ENCODE data around the gene TIMM10B. TPM values are rescaled to one million over a fixed set of nuclear protein-coding genes. Genes with fewer than 3 reads are reported as not detected.
"Not testable (repeated sequence)": the region's sequence is repeated elsewhere in the genome, so short reads cannot be mapped to it uniquely, and the experiment has no call there.

TIMM10B gene
- total RNA-seq, 1 experiment from 2014 or later, result 21.4 TPM

DNA sequence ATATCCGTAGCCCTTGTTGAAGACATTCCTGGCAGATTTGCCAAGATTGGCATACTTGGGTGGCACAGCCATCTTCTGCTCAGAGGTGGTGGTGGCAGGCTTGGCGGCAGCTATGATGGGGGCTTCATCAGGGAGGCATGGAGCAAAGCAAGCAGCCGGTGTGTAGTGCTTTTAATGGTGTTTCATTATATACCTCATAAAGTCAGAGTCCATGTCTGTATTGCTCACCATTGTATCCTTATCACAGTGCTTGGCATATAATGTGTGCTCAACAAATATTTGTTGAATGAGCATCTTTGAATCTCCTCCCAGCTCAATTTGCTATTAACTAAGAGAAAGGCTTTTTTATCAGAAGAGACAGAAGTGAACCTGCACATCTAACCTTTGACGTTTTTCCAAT is 8.0 kb downstream of the TIMM10B start:
- in situ Hi-C loops (cut with HindIII; ENCODE audit: low pct_unique_long_range_greater_than_20kb, low sequenced_read_pairs), result no loop called here

DNA sequence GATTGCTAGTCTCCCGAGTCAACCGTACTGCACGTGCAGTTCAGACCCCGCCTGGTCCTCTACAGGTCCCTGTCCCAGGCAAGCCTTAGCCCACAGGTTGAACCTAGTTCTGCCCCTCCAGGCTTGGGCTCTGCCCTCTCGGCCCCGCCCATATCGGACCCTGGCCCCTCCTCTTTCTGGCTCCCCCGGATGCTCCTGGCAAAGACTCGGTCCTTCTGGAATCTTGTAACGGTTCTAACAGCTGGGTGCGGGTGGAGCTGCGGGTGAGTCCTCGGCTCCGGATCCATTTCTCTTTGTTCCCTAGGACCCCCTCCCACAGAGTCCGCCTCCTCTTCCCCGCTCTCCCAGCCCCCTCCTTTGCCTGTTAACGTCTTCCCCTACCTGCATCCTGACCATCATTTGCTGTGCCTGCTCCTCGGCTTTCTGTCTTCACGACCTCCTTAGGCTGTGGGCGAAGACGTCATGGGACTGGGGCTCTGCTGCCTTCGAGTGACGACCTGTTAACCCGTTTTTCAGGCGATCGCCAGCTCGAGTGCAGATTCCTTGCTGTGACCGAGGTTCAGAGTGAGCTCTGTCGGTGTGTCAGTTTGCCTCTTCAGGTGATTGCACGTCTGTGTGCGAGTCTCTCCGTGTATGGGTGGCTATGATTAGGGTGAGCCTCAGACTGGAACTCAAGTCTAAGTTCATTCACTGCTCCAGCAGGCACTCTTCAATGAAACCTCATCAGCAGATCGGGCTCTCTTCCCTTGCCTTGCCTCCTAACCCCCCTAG is 16.0 kb downstream of the TIMM10B start, which contains the start of gene DNHD1:
Gene DNHD1, plus strand, starts transcription at position 212 of the 771 bp plus-strand sequence. CDS start 936 bp downstream, outside the sequence.
- in situ Hi-C loops (cut with HindIII; ENCODE audit: low pct_unique_long_range_greater_than_20kb, low sequenced_read_pairs), result no loop called here

More for the DNA sequence above, 8.0 kb downstream of the TIMM10B start:
- no peak for DNase-seq (ENCODE audit: low read depth)

DNA sequence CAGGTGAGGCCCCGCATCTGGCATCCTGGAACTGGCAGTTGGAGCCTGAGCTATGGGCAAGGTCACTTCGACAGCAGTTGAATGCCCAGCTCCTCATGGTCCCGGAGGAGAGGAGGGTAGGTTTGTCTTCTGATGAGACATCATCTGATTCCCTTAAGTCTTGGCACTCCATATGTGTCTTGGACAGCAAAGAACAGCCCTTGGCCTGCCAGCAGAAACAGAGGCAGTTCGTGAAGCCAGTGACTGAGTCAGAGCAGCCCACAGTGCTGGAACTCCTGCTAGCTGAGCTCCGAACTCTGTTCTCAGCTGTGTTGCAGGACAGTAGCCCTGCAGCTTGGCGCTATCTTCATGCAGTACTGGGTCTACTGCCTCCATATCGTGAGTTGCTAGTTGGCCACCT is 16.8 kb downstream of the TIMM10B start:
- in situ Hi-C loops (cut with HindIII; ENCODE audit: low pct_unique_long_range_greater_than_20kb, low sequenced_read_pairs), result no loop called here
- DNase-seq (ENCODE audit: low read depth), result no peak

More for the DNA sequence above, 16.0 kb downstream of the TIMM10B start, which contains the start of gene DNHD1:
- DNase-seq (ENCODE audit: low read depth), result no peak

DNA sequence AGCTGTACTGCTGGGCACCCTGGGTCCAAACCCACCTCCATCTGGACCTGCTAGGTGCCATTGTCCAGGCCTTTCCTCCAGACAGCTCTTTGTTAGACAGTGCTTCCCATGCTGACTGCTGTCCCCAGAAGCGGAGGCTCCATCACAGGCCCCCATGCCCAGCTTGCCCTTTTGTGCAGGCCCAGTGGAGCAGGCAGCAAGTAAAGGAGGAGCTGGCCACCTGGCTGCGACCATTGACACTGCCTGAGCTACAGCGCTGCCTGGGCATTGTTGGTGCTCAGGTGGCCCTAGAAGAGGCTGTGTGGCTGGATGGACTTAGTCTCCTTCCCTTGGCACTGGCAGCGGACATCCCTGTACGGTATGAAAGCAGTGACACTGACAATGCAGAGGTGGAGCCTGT is 17.2 kb downstream of the TIMM10B start:
- DNase-seq (ENCODE audit: low read depth), result no peak
- in situ Hi-C loops (cut with HindIII; ENCODE audit: low pct_unique_long_range_greater_than_20kb, low sequenced_read_pairs), result no loop called here

DNA sequence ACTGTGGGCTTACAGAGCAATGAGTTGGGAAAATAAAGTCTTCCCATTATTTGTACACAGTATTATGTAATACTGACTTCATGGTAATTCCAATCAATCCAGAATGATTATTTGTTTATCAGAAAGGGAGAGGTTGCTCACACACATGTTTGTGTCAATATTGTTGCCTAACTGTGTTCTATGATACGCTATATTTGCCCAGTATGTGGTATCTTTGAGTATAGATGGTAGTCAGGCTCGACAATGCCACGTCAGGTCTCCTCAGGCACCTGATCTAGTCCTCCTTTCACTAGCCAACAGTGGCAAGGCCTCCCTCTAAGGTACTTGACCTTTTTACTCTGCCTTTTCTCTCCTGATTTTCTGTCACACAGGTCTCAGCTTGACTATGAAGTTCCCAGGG is 21.1 kb downstream of the TIMM10B start:
- DNase-seq (ENCODE audit: low read depth), result no peak
- in situ Hi-C loops (cut with HindIII; ENCODE audit: low pct_unique_long_range_greater_than_20kb, low sequenced_read_pairs), result no loop called here

DNA sequence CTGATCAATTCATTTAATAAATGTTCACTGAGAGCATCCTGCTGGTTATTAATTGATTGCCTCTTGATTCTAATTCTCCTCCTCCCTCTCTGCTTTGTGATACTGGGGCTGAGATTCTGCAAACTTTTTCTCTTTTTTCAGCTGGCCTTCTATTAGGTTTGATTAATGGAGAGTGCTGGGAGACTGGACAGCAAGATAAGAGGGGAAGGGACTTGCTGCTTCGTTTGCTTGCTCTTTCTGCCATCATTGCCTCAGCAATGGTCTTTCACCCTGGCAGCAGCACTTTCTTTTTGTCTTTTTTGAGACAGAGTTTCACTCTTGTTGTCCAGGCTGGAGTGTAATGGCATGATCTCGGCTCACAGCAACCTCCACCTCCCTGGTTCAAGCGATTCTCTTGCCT is 22.9 kb downstream of the TIMM10B start:
- no peak for DNase-seq (ENCODE audit: low read depth)
- in situ Hi-C loops (cut with HindIII; ENCODE audit: low pct_unique_long_range_greater_than_20kb, low sequenced_read_pairs), result no loop called here

DNA sequence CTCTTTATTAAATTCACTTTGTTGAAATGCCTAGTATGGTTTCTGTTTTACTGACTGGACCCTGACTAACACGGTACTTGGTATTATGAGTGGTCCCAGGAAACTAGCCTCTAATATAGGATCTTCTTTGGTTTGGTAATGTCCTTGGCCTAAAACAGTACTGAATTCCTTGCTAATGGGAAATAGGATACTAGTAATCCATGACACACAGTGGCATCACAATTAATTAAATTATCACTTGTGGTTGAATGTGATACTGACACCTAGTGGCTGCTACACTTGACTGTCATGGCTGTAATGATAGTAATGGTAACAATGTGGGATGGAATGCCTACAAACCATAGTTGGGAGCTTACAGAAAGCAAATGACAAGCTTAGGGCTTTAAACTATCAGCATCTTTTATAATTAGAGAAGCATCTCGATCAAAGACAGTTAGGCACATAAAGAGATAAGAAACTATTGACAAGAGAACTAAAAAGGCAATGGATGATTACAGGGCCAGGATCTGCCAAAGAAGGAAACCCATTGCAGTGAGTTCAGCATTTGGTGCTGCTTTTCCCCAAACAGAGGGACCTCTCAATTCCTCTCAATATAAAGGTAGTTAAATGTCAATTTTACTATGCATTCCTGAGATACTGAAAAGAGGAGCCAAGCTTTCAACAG is 24.4 kb downstream of the TIMM10B start:
- in situ Hi-C loops (cut with HindIII; ENCODE audit: low pct_unique_long_range_greater_than_20kb, low sequenced_read_pairs), result no loop called here
- DNase-seq (ENCODE audit: low read depth), result peak; percentile 23

DNA sequence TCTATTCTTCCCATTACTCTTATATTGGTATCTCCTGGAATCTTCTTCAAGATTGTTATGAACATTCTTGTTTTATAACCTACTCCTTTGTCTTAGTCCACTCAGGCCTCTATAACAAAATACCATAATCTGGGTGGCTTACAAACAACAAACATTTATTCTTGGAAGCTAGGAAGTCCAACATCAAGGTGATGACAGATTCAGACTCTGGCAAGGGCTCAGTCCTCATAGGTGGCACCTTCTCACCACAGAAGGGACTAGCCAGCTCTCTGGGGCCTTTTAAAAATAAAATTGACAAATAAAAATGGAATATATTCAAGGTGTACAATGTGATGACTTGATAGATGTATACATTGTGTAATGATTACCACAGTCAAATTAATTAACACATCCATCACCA is 35.6 kb downstream of the TIMM10B start:
- DNase-seq (ENCODE audit: low read depth), result no peak
- in situ Hi-C loops (cut with HindIII; ENCODE audit: low pct_unique_long_range_greater_than_20kb, low sequenced_read_pairs), result no loop called here

DNA sequence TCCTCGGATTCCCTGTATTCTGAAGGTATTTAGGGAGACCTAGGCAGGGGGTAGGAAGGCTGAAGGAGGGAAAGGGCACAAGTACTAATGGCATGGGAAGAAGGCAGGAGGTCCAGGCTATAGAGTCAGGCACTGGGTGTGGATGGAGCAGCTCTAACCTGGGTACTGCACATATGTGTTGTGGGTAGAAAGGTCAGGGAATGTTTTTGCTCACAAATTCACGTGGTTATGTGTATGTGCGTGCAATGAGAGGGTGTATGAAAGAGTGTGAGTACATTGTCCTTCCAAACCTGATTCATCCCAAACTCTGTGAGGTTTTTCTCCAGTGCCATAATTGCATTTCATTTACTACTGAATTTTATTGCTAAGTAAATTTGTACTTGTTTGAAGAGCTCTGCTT is 39.0 kb downstream of the TIMM10B start:
- in situ Hi-C loops (cut with HindIII; ENCODE audit: low pct_unique_long_range_greater_than_20kb, low sequenced_read_pairs), result no loop called here

DNA sequence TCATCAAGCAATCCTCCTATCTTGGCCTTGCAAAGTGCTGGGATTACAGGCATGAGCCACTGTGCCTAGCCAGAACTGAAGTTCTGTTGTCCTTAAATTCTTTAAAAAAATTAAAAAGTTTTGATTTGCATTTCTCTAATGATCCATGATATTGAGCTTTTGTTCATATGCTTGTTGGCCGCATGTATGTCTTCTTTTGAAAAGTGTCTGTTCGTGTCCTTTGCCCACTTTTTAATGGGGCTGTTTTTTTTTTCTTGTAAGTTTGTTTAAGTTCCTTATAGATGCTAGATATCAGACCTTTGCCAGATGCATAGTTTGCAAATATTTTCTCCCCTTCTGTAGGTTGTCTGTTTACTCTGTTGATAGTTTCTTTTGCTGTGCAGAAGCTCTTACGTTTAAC is 40.6 kb downstream of the TIMM10B start:
- in situ Hi-C loops (cut with HindIII; ENCODE audit: low pct_unique_long_range_greater_than_20kb, low sequenced_read_pairs); DNase-seq (ENCODE audit: low read depth): not testable (repeated sequence)

More for the DNA sequence above, 39.0 kb downstream of the TIMM10B start:
- DNase-seq (ENCODE audit: low read depth), result no peak

DNA sequence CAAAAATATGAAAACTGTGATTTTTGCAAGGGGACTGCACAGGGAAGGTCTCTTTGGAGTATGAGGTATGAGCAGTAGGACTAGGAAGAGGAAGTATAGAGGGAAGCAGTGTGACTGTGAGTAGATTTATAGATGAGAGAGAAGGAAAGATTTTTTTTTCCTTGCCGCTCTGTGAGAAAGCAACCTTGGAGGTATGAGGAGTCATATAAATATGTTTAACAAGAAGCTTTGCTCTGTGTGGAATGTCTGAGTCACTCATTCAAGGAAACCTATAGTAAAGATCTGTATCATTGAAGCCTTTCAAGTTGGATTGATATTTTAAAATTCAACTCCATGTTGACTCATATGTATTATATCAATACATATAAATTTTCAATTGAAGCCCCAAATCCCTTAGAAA is 42.0 kb downstream of the TIMM10B start:
- in situ Hi-C loops (cut with HindIII; ENCODE audit: low pct_unique_long_range_greater_than_20kb, low sequenced_read_pairs), result no loop called here
- no peak for DNase-seq (ENCODE audit: low read depth)

DNA sequence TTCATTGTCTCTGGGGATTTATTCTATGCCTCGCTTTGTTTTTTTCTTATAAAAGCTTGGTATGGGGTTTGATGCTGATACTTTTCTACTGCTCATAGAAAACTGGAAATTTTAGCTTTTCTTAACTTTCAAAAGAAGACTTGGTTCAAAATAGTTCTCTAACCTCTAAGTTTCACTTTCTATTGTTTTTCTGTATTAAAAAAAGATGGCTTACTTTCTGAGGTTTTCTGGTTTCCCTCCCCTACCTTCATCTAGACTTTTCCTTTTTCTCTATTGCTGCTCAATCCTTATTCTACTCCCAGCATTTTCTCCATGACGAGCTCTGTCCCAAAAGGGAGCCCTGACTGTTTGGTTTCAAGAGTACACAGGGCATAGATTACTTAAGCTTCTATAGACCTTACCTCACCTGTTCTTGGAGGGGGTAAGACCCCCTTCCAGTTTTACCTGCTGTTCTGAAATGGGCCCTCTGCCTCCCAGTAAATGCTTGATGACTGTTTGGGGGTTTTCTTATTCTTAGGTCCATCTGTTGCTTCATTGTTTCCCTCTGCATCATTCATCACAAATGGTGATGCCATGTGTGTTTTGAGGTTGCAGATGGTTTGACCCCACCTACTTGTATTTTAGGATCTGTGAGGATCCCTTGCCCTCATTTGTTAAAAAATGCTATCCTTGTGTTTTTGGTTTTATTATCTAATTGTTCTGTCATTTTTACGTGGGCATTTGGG is 45.3 kb downstream of the TIMM10B start:
- no peak for DNase-seq (ENCODE audit: low read depth)
- in situ Hi-C loops (cut with HindIII; ENCODE audit: low pct_unique_long_range_greater_than_20kb, low sequenced_read_pairs), result no loop called here

DNA sequence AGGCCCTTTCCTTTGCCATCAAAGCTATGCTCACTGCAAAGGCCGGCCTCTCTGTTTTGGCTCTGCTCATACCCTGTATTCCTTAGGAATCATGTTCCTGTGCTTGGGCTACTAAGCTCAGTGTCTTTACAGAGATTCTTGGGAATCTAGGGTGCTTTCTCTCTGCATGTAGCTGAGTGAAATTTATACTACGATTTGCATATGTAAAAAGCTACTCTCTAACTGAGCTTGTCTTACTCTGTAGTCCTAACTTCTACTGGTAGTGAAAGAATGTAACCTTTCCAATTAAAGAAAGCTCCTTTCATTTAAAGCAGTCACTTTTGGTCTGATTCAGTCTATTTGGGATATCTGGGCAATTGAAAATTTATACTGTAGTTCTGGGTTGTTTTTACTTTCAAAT is 48.0 kb downstream of the TIMM10B start:
- in situ Hi-C loops (cut with HindIII; ENCODE audit: low pct_unique_long_range_greater_than_20kb, low sequenced_read_pairs), result no loop called here

DNA sequence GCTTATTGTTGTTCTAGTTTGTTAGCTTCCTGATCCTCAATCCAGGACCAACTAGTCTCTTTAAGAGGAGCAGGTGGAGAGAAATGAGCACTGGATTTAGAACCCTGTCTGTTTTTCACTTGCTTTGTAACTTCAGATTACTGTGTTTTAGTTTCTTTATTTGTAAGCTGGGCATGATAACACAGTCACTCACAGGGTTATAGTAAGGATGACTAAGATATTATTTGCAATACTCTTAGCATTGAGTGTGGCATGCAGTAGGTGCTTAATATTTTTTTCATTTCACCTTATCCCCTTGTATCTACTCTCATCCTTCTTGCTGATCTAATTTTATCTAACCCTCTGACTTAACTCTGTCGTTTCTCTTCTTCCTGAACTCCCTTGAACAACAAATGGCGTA is 49.5 kb downstream of the TIMM10B start:
- DNase-seq (ENCODE audit: low read depth), result no peak
- in situ Hi-C loops (cut with HindIII; ENCODE audit: low pct_unique_long_range_greater_than_20kb, low sequenced_read_pairs), result no loop called here

More for the DNA sequence above, 48.0 kb downstream of the TIMM10B start:
- DNase-seq (ENCODE audit: low read depth), result no peak

DNA sequence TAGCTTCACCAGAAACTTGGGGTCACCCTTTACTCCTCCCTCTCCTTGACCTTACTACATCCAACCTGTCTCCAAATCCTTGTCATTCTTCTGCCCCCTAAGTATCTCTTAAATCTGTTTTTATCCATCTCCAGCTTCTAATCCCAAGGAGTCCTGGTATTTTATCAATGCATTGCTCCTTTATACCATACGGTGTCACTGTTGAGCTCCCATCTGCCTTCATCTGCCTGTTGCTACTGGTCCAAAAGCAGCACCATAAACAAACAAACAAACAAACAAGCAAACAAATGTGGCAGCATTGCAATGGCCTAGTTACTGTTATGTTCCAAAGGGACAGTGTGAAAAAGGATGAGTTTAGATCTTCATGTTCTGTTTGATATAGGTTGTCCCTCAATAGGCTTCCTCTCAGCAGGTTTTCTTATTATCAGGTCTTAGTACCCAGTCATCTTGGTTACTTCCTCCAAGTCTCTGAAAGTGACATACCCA is 50.0 kb downstream of the TIMM10B start:
- in situ Hi-C loops (cut with HindIII; ENCODE audit: low pct_unique_long_range_greater_than_20kb, low sequenced_read_pairs), result no loop called here
- peak; percentile 38 for DNase-seq (ENCODE audit: low read depth)

Measured in Caki2 (cell line).